ENCODE data around the gene DGKQ. TPM values are rescaled to one million over a fixed set of nuclear protein-coding genes. Genes with fewer than 3 reads are reported as not detected.

The DGKQ gene
- total RNA-seq, 1 donor, result 9.9 TPM

GRCh38 chr4:959338-960139 lies 13.8 kb downstream of the DGKQ start:
- no peak for DNase-seq (ENCODE audit: low read depth)
- H3K4me3 ChIP-seq (ENCODE audit: low read depth, low read length), result no peak overlapping the region
- TF ChIP-seq CTCF (IDR thresholded peaks at IDR 0.05; ENCODE audit: insufficient read depth, low read length), result no peak

GRCh38 chr4:958696-959337 lies 14.6 kb downstream of the DGKQ start:
- no peak overlapping the region for H3K4me3 ChIP-seq (ENCODE audit: low read depth, low read length)
- DNase-seq (ENCODE audit: low read depth), result no peak
- TF ChIP-seq CTCF (IDR thresholded peaks at IDR 0.05; ENCODE audit: insufficient read depth, low read length), result no peak

GRCh38 chr4:958314-958665 lies 15.1 kb downstream of the DGKQ start:
- no peak for TF ChIP-seq CTCF (IDR thresholded peaks at IDR 0.05; ENCODE audit: insufficient read depth, low read length)
- no peak overlapping the region for H3K4me3 ChIP-seq (ENCODE audit: low read depth, low read length)
- no peak for DNase-seq (ENCODE audit: low read depth)

GRCh38 chr4:957581-958313 lies 15.6 kb downstream of the DGKQ start:
- DNase-seq (ENCODE audit: low read depth), result no peak
- no peak for TF ChIP-seq CTCF (IDR thresholded peaks at IDR 0.05; ENCODE audit: insufficient read depth, low read length)
- no peak overlapping the region for H3K4me3 ChIP-seq (ENCODE audit: low read depth, low read length)

- no peak for TF ChIP-seq CTCF (IDR thresholded peaks at IDR 0.05; ENCODE audit: insufficient read depth, low read length)
- no peak for DNase-seq (ENCODE audit: low read depth)
- no peak overlapping the region for H3K4me3 ChIP-seq (ENCODE audit: low read depth, low read length)
These were observed 16.2 kb downstream of the DGKQ start for GRCh38 chr4:957231-957580.

- no peak for TF ChIP-seq CTCF (IDR thresholded peaks at IDR 0.05; ENCODE audit: insufficient read depth, low read length)
- DNase-seq (ENCODE audit: low read depth), result no peak
These were observed 16.7 kb downstream of the DGKQ start for GRCh38 chr4:956531-957230.

More at GRCh38 chr4:956531-957230, 16.7 kb downstream of the DGKQ start:
- H3K4me3 ChIP-seq (ENCODE audit: low read depth, low read length), result no peak overlapping the region

Data from fibroblast of the aortic adventitia (primary cell).